ENCODE data around the gene SH3BP2.

SH3BP2 gene

GRCh38 chr4:2804449-2804972 is 11.6 kb downstream of the SH3BP2 start:
- no peak for DNase-seq

DNA sequence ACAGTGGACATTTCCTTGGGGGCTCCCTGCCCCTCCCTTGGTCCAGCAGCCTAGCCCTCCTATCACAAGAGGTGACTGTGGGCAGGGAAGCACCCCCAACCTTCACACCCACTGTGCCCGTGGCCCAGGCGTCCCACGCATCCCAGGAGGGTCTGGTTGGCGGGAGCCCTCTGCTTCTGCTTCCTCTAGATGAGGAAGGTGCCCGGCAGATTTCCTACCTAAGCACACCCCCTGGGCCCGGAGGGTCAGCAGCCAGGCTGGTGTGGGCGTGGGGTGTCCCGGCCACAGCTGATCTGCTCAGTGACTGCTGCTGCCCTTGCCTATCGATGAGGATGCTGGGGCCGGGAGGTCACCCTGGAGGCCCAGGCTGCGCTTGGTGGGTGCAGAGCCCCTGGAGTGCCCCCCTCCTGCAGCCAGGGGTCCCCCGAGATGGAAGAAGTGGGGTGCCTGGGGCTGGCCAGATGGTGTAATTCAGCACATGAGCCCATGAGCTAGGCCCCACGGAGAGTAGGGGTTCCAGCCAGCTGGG is 12.2 kb downstream of the SH3BP2 start:
- DNase-seq = no peak

DNA sequence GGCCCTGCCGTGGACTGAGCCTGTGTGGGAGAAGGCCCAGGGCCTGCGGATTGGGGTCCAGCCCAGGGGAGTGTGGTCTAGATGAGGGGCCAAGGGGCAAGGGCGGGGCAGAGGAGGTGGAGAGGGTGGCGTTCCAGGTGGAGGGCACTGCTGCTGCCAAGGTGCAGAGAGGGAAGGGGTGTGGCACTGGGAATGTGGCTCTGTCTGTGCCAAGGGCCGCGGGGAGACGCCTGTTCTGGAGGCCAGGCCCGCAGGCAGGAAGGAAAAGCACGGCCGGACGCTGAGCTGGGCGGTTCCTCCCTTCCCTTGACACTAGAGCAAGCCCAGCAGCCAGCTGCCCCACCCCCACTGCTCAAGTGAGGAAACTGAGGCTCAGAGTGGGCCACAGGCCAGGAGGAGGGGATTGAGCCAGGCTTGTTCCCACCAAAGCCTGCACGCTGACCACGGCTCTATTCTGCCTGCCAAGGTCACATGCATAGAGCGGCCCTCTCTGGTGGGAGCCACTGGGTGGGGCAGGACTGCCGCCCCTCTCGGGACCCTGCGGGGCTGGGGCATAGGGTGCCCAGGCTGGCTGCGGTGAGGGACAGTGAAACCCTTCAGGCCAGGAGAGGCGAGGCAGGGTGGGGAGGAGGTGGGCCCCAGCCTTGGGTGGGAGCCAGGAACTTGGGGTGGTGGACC is 13.0 kb downstream of the SH3BP2 start:
- no peak for DNase-seq

GRCh38 chr4:2806390-2807355 is 13.8 kb downstream of the SH3BP2 start:
- no peak for DNase-seq

DNA sequence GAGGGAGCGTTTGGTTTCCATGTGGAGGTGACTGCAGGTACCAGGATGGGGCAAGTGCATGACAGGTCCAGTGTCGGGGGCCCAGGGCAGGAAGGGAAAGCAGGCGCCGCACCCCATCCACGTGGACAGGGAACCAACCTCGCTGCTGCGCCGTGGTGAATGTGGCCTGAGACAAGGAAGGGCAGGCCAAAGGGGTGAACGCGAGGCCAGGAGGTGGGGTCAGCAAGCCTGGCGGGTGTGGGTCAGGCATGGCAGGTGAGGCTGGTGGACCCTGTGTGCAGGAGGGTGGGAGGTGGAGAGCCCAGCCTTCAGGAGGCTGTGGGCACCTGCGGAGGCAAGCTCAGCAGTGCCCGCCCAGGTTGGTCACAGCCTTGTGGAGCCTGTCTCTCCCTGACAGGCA is 14.7 kb downstream of the SH3BP2 start:
- DNase-seq = no peak

GRCh38 chr4:2808001-2808400 is 15.1 kb downstream of the SH3BP2 start:
- DNase-seq = no peak

GRCh38 chr4:2809610-2810180 is 16.8 kb downstream of the SH3BP2 start:
- DNase-seq = no peak

DNA sequence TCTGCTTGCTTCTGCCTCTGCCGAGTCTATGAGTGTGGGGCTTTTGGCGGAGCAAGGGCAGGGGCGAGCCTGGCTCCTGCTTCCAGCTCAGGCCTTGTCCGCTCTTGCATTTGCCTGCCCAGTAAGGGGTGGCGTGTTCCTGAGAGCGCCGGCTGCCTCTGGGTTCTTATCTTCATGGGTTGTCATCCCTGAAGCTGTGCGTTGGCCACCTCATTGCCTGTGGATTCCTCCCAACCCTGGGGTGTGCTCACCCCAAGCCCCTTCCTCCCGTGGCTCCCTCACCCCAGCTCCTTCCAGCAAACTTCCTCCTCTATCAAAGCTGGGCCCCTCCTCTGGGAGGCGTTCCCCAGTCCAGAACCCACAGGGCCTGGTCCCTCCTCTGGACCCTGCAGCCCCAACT is 17.5 kb downstream of the SH3BP2 start:
- DNase-seq = no peak

- DNase-seq = peak; percentile 94 to 98
These were observed 19.1 kb downstream of the SH3BP2 start for GRCh38 chr4:2811830-2812611.

DNA sequence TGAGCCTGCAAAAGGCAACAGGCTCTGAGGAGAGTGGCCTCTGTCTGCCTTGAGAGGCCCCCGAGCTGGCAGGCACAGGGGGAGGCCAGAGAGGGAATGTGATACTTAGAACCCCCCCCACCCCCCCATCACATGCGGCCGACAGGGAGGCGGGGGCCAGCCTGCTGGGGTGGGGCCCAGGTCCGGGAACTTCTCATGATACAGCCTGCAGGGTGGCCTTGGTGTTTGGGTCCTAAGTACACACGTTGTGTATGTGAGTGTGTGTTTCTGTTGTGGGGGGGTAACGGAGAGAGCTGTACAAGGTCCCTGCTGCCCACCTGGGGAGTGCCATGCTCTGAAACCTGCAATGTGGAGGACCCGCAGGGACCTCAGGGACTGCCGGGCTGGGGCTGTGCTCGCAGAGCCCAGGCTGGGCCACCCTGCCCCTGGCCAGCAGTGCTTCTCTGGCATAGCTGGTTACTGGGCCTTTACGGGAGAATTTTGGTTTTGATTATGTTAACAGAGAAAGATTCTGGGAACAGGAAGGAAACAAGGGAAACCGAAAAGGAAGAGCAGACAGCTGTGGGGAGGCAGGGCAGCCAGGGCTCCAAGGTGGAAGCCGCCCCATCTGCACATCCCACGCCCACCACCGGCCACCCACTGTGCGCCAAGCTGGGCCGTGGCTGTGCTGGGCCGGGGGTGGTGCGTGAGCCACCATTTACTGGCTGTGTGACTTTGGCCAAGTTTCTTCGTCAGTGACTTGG is 19.9 kb downstream of the SH3BP2 start:
- DNase-seq = no peak

DNA sequence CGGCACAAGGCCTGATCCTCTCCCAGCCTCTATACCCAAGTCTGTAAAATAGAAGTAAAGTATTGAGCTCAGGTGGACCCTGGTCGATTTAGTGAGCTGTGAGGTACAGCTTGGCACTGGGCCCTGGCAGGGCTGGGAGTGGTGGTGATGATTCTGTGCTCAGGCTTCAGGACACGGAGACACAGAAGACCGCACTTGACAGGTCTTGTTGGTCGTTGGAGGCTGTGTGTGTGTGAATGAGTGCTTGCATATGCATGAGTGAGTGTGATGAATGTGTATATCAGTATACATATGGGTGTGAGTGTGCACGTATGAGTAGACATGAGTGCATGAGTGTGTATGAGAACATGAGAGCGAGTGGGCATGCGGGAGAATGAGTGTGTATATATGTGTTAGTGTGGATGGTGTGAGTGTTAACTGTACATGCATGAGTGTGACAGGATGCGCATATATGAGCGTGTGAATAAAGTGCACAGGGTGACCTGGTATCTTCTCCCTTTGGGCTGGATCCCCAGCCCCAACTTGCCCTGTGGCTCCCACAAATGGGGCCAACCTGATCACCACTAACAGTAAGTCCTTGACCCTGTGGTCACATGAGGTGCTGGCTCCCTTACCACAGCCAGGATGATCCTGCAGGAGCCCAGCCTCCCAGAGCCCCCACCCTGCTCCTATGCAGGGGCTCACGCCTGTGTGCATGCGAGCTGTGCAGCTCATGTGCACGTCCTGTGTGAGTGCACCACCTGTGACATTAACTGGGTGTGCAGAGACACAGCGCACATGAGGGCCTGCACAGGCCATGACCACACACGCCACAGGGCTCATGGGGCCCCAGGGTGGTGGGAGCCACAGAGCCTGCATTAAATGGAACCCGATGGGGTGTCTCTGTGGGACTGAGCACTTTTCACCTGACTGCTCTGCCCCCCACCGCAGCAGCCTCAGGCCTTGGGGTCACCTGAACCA is 20.8 kb downstream of the SH3BP2 start:
- DNase-seq = no peak

DNA sequence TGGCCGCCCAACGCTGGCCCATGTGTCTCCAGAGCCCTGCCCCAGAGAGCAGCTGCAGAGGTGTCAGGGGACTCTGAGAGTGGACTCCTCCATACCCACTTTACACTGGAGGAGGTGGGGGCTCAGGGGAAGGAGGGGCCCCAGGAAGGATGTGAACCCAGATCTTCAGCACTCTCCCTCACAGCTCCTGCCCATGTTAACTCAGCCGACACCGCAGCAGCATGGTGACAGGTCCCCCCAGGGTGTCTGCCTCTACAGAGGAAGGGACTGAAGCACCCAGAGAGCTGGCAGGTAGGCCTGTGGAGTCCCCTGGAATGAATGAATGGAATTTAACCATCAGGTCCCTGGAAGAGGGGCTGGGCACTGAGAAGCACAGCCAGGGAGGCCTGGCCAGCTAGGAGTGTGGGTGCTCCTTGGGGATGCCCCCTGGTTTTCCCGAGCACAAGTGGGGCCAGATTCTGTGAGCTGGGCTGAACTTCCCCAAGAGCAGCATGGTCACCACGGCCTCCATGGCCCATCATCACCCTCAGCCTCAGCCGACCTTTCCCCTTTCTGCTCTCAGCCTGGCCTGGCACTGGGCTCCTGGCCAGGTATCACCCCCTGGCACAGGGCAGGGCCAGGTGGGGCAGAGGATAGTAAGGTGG is 21.9 kb downstream of the SH3BP2 start:
- no peak for DNase-seq

GRCh38 chr4:2816401-2816954 is 23.6 kb downstream of the SH3BP2 start:
- peak; percentile 32 to 44 for DNase-seq

DNA sequence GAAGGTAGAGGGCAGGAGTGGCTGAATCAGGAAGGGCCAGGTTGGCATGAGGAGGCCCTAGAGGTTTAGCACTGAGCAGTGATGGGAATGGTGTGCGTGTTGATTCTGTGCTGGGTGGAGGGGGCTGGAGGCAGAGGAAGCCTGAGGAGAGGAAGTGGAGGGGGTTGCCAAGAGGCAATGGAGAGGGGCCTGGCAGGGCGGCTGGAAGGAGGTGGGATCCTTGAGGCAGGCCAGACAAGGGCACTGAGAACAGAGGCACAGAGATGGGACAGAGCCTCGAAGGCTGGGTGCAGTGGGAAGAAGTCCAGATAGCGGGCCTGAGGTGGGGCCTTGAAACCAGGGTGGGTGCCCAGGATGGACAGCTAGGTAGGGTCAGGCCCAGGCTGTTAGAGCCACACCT is 24.3 kb downstream of the SH3BP2 start:
- no peak for DNase-seq

DNA sequence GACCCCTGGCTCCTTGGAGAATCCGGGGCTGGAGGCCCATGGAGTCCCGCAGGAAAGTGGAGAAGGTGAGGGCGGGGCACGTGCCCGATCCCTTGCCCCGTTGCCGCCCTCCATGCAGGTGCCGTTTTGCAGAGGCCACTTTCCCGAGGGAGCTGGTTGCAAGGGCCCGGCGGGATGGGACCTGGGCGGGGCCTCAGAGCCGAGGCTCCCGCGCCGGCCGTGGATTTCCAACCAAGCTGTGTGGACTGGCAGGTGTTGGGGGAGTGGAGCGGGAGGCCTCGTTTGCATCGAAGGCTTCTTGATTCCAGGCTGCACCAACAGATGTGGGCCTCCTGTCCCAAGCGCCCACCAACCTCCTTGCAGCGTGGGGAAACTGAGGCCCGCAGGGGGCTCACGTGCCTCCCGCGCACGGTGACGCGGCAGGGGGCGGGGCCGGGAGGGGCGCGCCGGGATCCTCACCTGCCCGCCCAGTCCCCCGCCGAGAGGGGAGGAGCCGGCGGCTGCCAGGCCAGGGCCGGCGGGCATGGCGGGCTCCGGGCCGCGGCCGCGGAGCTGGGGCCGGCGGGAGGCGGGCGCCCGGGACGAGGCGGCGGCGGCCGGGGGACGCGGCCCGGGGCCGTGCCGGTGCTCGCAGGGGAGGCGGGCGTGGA is 24.9 kb downstream of the SH3BP2 start:
- DNase-seq = no peak

DNA sequence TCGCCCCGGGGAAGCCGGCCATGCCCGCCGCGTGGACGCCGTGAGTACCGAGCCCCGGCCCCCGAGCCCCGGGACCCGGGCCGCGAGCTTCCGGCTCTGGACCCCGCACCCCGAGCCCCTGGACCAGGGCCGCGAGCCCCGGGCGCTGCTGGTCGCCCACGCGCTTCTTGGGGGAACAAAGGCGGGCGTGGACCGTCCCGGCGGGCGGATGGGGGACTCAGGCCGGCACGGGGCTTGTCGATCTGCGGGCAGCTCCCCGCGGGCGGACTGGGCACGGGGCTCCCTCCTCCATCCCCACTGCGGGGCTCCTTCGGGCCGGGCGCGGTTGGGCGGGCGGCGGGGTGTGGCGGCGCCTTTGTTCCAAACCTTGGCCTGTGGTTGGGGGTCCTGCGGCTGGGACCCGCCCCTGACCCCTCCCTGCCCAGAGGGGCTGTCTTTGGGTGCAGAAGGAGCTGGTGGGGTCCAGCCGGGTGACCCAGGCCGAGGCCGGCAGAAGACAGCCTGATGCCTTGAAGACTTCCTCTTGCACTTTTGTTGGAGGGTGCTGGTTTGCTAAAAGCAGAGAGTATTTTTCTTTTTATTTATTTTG is 25.6 kb downstream of the SH3BP2 start:
- no peak for DNase-seq

- DNase-seq = no peak
These were observed 26.6 kb downstream of the SH3BP2 start for GRCh38 chr4:2819244-2820215.
